ENCODE results near the gene IKZF5. TPM values are rescaled to one million over a fixed set of nuclear protein-coding genes. Genes with fewer than 3 reads are reported as not detected.

The IKZF5 gene
- total RNA-seq (2014; rRNA removed; shearing (Covaris generic)) = 10.5 and 10.7 TPM in 2 replicates
- polyA plus RNA-seq (2016; fragmentation: Nextera tagmentation; extraction: Ambion mirVana) = 5.2 and 6.9 TPM in 2 replicates
- long read RNA-seq, full-length matches to known transcripts = 2 of 2 reads
- long read RNA-seq, partial matches to known transcripts = 0 of 2 reads
- long read RNA-seq, other reads (novel, unspliced or antisense) = 0 of 2 reads

DNA sequence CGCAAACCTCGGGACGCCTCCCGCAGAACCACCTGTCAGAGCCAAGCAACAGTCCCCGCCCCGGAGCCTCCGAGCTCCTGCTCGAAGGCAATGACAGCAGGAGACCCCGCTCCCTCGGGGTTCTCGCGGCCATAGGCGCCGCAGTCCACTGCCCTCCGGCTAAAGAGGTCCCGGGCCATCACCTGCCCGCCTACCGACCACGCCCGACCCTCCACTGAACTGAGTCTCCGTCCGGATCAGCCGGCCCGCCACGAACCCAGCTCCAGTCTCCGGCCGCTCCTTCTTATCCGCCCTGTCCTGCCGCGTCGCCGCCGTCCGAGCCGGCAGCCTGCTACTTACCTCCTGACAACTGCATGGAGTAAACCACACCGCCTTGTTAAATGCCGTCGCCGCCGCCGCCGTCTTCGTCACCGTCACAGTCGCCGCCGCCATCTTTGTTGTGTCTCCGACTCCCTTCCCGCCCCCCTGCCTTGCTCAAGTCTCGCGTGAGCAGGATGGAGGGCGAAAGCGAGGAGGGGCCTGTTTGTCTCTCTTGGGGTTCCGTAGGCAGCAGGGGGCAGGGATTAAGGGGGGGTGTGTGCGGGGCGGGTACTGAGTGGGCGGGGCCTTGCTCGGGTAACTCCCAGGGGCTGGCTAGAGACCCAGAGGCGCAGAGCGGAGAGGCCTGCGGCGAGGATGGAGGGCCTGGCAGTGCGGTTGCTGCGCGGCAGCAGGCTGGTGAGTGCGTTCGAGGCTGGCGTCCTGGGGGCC lies at the start of gene IKZF5, which contains the start of gene ACADSB:
Gene IKZF5 (minus strand): TSS at position 441 of the 750 bp plus-strand sequence. CDS start 10,170 bp downstream, outside the sequence.
Gene ACADSB (plus strand): TSS at position 652 of the 750 bp plus-strand sequence. CDS start 24 bp downstream, at position 676.
- Histone ChIP-seq H3F3A (replicated peaks; ENCODE audit: low read depth) (no peaks in the 10 kb centered on the region), H3K79me2 (replicated peaks; ENCODE audit: insufficient read depth) (peaks cover 51% of the 10 kb centered on the region), H3K27me3 (ENCODE audit: insufficient read depth) (peaks cover 26% of the 10 kb centered on the region), H3K9me2 (ENCODE audit: insufficient read depth) (no peaks in the 10 kb centered on the region), H3K27ac (ENCODE audit: low read depth) (peak within 1 kb of the TSS; percentile 88; the same call in 1 of the 2 replicates), H3K36me3 (ENCODE audit: insufficient read depth) (no peaks in the 10 kb centered on the region), H3K4me3 (peak within 1 kb of the TSS; percentile 98), H4K20me1 (replicated peaks; ENCODE audit: insufficient read depth) (no peaks in the 10 kb centered on the region; the same call in 1 of the 2 replicates), H3K4me2 (peak within 1 kb of the TSS; percentile 96), H2AFZ (peak within 1 kb of the TSS; percentile 92), H3K4me1 (ENCODE audit: insufficient read depth) (peaks cover 13% of the 10 kb centered on the region)
- Mint-ChIP-seq H3K4me3 (peak within 1 kb of the TSS; percentile 96), H3K9me3 (no peaks in the 10 kb centered on the region; the same call in 2 of the 3 replicates), H3K4me1 (peaks cover 29% of the 10 kb centered on the region), H3K27me3 (ENCODE audit: insufficient read depth, low read depth, poor library complexity) (peaks cover 33% of the 10 kb centered on the region), H3K36me3 (ENCODE audit: low read depth) (peaks cover 26% of the 10 kb centered on the region), H3K27ac (peak within 1 kb of the TSS; percentile 97)
- DNase-seq (ENCODE audit: low spot score) = peak; percentile 99
- TF ChIP-seq STAT1 (IDR thresholded peaks at IDR 0.05; ENCODE audit: unreplicated experiment) (no peak), CREB1 (CRISPR knock-in tag; IDR thresholded peaks at IDR 0.05; ENCODE audit: low read depth) (peak; percentile 80), ETS1 (IDR thresholded peaks at IDR 0.05) (peak; percentile 53), ZNF114 (CRISPR knock-in tag; IDR thresholded peaks at IDR 0.05) (no peak), POLR2AphosphoS5 (IDR thresholded peaks at IDR 0.05; ENCODE audit: low read depth) (peak; percentile 89), JUNB (IDR thresholded peaks at IDR 0.05; ENCODE audit: unreplicated experiment) (no peak), EZH2 (IDR thresholded peaks at IDR 0.05; ENCODE audit: low read depth, unreplicated experiment) (no peak), EZH2phosphoT487 (IDR thresholded peaks at IDR 0.05; ENCODE audit: unreplicated experiment) (no peak)
- peak; percentile 95 for ATAC-seq

DNA sequence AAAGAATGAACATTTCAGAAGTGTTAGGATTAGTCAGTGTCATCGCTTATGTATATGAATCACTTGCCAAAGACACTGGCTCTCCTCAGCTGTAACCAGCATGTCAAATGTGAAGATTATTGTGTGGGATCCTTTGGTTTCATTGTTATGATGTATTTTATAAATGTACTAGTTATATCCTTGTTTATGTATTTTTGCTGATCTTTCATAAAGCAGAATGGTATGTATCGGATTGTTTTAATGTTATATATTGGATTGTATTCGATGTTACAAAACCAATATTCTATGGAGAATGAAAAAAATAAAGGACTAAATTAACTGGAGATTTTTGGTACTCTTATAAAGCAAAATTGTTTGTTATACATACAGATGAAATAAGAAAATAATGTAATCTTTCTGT lies 49.4 kb upstream of the IKZF5 start:
- no peak overlapping the region for H3K4me2 ChIP-seq
- DNase-seq (ENCODE audit: low spot score) = no peak
- no peaks in the 10 kb centered on the region for H3K27me3 ChIP-seq (ENCODE audit: insufficient read depth)
- H3K27ac Mint-ChIP-seq = no peak overlapping the region
- H3K4me3 ChIP-seq = no peak overlapping the region
- no peak overlapping the region for H3K27ac ChIP-seq (ENCODE audit: low read depth)
- ATAC-seq = no peak
- no peaks in the 10 kb centered on the region for H3K36me3 ChIP-seq (ENCODE audit: insufficient read depth)
- H3K9me2 ChIP-seq (ENCODE audit: insufficient read depth) = no peaks in the 10 kb centered on the region
- no peaks in the 10 kb centered on the region for H3K9me3 Mint-ChIP-seq
- H3K79me2 ChIP-seq (replicated peaks; ENCODE audit: insufficient read depth) = no peaks in the 10 kb centered on the region
- no peaks in the 10 kb centered on the region for H3F3A ChIP-seq (replicated peaks; ENCODE audit: low read depth)
- H3K4me1 ChIP-seq (ENCODE audit: insufficient read depth) = no peaks in the 10 kb centered on the region
- H3K27me3 Mint-ChIP-seq (ENCODE audit: insufficient read depth, low read depth, poor library complexity) = peaks cover 3% of the 10 kb centered on the region
- H3K4me1 Mint-ChIP-seq = no peaks in the 10 kb centered on the region
- H4K20me1 ChIP-seq (replicated peaks; ENCODE audit: insufficient read depth) = no peaks in the 10 kb centered on the region
- H2AFZ ChIP-seq = no peak overlapping the region
- peaks cover 13% of the 10 kb centered on the region for H3K36me3 Mint-ChIP-seq (ENCODE audit: low read depth)
- H3K4me3 Mint-ChIP-seq = no peak overlapping the region
- TF ChIP-seq CTCF (conservative IDR thresholded peaks at IDR 0.05; ENCODE audit: low read depth in 2 of 2) (no peak), JUNB (IDR thresholded peaks at IDR 0.05; ENCODE audit: unreplicated experiment) (no peak), STAT1 (IDR thresholded peaks at IDR 0.05; ENCODE audit: unreplicated experiment) (no peak), EZH2phosphoT487 (IDR thresholded peaks at IDR 0.05; ENCODE audit: unreplicated experiment) (no peak), REST (IDR thresholded peaks at IDR 0.05; ENCODE audit: unreplicated experiment) (no peak), CREB1 (CRISPR knock-in tag; IDR thresholded peaks at IDR 0.05; ENCODE audit: low read depth) (no peak), POLR2AphosphoS5 (IDR thresholded peaks at IDR 0.05; ENCODE audit: low read depth) (no peak), ZNF114 (CRISPR knock-in tag; IDR thresholded peaks at IDR 0.05) (no peak), NANOG (IDR thresholded peaks at IDR 0.05; ENCODE audit: borderline replicate concordance) (no peak), ZNF331 (CRISPR knock-in tag; IDR thresholded peaks at IDR 0.05; ENCODE audit: low read depth) (no peak), EZH2 (IDR thresholded peaks at IDR 0.05; ENCODE audit: low read depth, unreplicated experiment) (no peak), ETS1 (IDR thresholded peaks at IDR 0.05) (no peak)

Measured in GM23338 (cell line).